Sciatic nerve (tissue), 2 donors: ENCODE data around the gene METTL5. TPM values are rescaled to one million over a fixed set of nuclear protein-coding genes. Genes with fewer than 3 reads are reported as not detected.
"Not testable (repeated sequence)": the region's sequence is repeated elsewhere in the genome, so short reads cannot be mapped to it uniquely, and the experiment has no call there.

ENCODE experiments used
- ATAC-seq: fragments of 200-7000 bp; cut with Tn5 transposase; one replicate; pipeline ENCODE4 v1.9.1; 2020; ENCODE audit warnings: mild to moderate bottlenecking, moderate library complexity
- DNase-seq: peaks from one replicate; pipeline ENCODE4 v3.0.0-alpha.2; 2020; ENCODE audit warnings: low spot score
- intact Hi-C: fragments of 100-400 bp; cut with DNase I; formaldehyde crosslinking; loops from one replicate; pipeline ENCODE4 v1.14.2; 2022
- total RNA-seq: library from RNA; stranded (reverse); fragmentation: NEBNext Ultra II Directional; extraction: Animal tissue kit (Norgen Biotek cat#: 25700); gene quantifications from one replicate; pipeline ENCODE4 v1.2.1, GENCODE V29; 2021
- donor health status: DM: no; HTN: no; CAD: no.
- donor health status: DM: no; HTN: no; CAD: no.

METTL5 gene
- total RNA-seq, result 43.1 TPM

GRCh38 chr2:169824373-169825333 lies at the start of gene METTL5:
METTL5 (minus strand) TSS chr2:169824905; CDS start chr2:169824597, 308 bp downstream.
- peak; percentile 68 for ATAC-seq
- DNase-seq, result peak; percentile 89
- intact Hi-C loops, result loop anchor here (5.0 kb wide), 1 partner anchor 108 kb away; no protein-coding TSS in a partner anchor

- DNase-seq (no peak), ATAC-seq (no peak)
- intact Hi-C loops, result no loop called here
Observed at GRCh38 chr2:169871994-169872393, 47.3 kb upstream of the METTL5 start.

GRCh38 chr2:169871369-169871768 lies 46.7 kb upstream of the METTL5 start:
- DNase-seq, ATAC-seq, intact Hi-C loops: not testable (repeated sequence)

DNA sequence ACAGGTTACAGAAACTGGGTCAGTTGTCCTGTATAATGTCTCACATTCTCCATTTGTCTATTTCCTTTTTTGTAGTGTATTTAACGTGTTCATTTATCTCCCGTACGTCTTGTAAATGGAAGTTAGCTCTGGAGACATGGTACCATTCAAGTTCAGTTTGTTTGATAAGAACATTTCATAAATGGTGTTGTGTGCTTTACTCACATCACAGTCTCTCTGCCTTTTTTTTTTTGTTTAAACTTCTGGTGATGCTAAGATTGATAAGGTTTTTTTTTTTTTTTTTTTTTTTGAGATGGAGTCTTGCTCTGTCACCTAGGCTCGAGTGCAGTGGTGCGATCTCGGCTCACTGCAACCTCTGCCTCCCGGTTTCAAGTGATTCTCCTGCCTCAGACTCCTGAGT lies 44.2 kb upstream of the METTL5 start:
- intact Hi-C loops, result no loop called here
- no peak for ATAC-seq

GRCh38 chr2:169867579-169867978 lies 42.9 kb upstream of the METTL5 start:
- ATAC-seq (no peak), DNase-seq (no peak)
- intact Hi-C loops, result no loop called here

More for the DNA sequence above, 44.2 kb upstream of the METTL5 start:
- DNase-seq, result no peak

- DNase-seq, intact Hi-C loops, ATAC-seq: not testable (repeated sequence)
Observed at GRCh38 chr2:169866230-169866629, 41.5 kb upstream of the METTL5 start.

- DNase-seq, result no peak
- intact Hi-C loops, result no loop called here
- ATAC-seq, result no peak
Observed at GRCh38 chr2:169865492-169865891, 40.8 kb upstream of the METTL5 start.

DNA sequence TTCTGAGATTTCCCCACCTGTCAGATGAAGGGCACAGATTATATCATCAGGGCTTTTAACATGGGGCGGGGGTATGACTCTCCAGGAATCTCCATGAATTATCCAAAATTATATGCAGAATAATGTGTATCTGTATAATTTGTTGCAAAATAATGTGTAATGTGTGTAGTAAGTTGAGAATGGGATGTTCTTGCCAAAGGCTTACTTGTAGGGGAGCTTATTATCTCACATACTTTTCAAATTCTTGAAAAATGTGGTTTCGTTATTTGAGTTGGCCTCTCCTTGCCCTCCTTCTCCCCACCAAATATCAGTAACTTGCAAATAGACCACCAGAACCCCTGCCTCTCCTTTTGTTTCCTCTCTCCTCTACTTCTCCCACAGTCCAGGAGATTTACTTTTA lies 38.1 kb upstream of the METTL5 start:
- ATAC-seq (no peak), DNase-seq (no peak)
- intact Hi-C loops, result no loop called here

DNA sequence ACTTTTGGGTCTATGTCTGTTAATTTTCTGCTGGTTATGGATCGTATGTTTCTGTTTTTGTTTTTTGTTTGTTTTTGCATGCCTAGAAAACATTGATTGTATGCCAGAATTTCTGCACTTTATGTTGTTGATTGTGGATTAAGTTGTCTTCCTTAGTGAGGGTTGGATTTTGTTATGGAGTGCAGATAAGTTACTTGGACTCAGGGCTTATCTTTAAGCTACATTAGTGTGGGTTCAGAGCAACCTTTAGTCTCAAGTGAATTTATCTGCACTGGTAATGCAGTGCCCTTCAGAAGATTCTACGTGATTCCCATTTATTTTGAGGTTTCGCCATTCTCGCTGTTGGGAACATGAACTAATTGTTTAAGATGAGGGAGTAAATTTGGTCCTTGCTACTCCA lies 35.4 kb upstream of the METTL5 start:
- DNase-seq, result no peak
- intact Hi-C loops, result no loop called here
- no peak for ATAC-seq

- intact Hi-C loops, result no loop called here
- DNase-seq (no peak), ATAC-seq (no peak)
Observed at GRCh38 chr2:169859423-169859822, 34.7 kb upstream of the METTL5 start.

- DNase-seq, ATAC-seq, intact Hi-C loops: not testable (repeated sequence)
Observed at GRCh38 chr2:169855281-169856258, 30.9 kb upstream of the METTL5 start.

GRCh38 chr2:169853041-169853668 lies 28.4 kb upstream of the METTL5 start:
- intact Hi-C loops, result no loop called here
- DNase-seq (no peak), ATAC-seq (no peak)

GRCh38 chr2:169849710-169850109 lies 25.0 kb upstream of the METTL5 start:
- no peak for ATAC-seq
- intact Hi-C loops, result no loop called here
- DNase-seq, result no peak

GRCh38 chr2:169848959-169849693 lies 24.4 kb upstream of the METTL5 start:
- intact Hi-C loops, ATAC-seq, DNase-seq: not testable (repeated sequence)

DNA sequence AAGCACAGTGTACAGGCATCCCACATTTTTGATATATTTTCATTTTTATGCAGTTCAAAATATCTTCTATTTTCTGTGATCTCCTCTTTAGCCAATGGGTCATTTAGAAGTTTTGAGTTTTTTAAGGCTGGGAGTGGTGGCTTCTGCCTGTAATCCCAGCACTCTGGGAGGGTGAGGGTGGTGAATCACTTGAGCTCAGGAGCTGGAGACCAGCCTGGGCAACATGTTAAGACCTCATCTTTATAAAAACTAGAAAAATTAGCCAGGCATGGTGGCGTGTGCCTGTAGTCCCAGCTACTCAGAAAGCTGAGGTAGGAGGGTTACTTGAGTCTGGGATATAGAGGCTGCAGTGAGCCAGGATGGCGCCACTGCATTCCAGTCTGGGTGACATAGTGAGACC lies 20.3 kb upstream of the METTL5 start:
- ATAC-seq (no peak), DNase-seq (no peak)
- intact Hi-C loops, result no loop called here

DNA sequence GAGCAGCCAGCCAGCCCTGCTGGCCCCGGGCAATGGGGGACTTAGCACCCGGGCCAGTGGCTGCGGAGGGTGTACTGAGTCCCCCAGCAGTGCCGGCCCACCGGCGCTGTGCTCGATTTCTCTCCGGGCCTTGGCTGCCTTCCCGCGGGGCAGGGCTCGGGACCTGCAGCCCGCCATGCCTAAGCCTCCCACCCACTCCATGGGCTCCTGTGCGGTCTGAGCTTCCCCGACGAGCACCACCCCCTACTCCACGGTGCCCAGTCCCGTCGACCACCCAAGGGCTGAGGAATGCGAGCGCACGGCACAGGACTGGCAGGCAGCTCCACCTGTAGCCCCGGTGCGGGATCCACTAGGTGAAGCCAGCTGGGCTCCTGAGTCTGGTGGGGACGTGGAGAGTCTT lies 16.9 kb upstream of the METTL5 start:
- DNase-seq, ATAC-seq, intact Hi-C loops: not testable (repeated sequence)

- DNase-seq, result no peak
- intact Hi-C loops, result no loop called here
- no peak for ATAC-seq
Observed at GRCh38 chr2:169840747-169841142, 16.0 kb upstream of the METTL5 start.
